GM12878 (cell line): ENCODE results near the gene C5orf46. TPM values are rescaled to one million over a fixed set of nuclear protein-coding genes. Genes with fewer than 3 reads are reported as not detected.

Experiments
- ATAC-seq: fragments of 200-7000 bp; cut with Tn5 transposase; 3 replicates; pipeline ENCODE4 v1.9.1; 2020; ENCODE audit warnings: mild to moderate bottlenecking, moderate library complexity
- BruUV-seq: library from RNA; stranded (reverse); fragments of 400-500 nt; replicated peaks from 2 replicates; lab custom pipeline; 2021; lab: Mats Ljungman, UMichigan
- CTCF ChIA-PET: fragments of 300-600 bp; sonication (Branson Sonifier 250); formaldehyde crosslinking; extraction: SDS; loops from one replicate; lab custom pipeline; 2021; ENCODE audit warnings: inconsistent platforms; lab: Yijun Ruan, JAX
- POLR2A ChIA-PET: fragments of 350-600 bp; formaldehyde crosslinking; extraction: SDS; loops from one replicate; lab custom pipeline; 2021; ENCODE audit warnings: inconsistent platforms; lab: Charles Lee
- RAD21 ChIA-PET: fragments of 300-600 bp; sonication (Branson Sonifier 250); formaldehyde crosslinking; loops from one replicate; lab custom pipeline; 2023; ENCODE audit warnings: antibody characterized with exemption; ENCODE audit not compliant: unreplicated experiment; lab: Charles Lee
- SMC1A ChIA-PET: fragments of 300-600 bp; sonication (Branson Sonifier 250); formaldehyde crosslinking; loops from one replicate; lab custom pipeline; 2023; ENCODE audit not compliant: unreplicated experiment, uncharacterized antibody; lab: Charles Lee
- DNase-seq: peaks from one replicate; pipeline ENCODE4 v3.0.0-alpha.2; 2011; ENCODE audit warnings: low read depth, low spot score
- FAIRE-seq: peaks from 3 replicates; lab custom pipeline; 2011; peaks lifted over from hg19 to GRCh38; lab: Jason Lieb, UNC
- H2AFZ ChIP-seq: 2 replicates; pipeline ENCODE4 v1.6.0; 2011; ENCODE audit warnings: low read depth, low read length, control low read depth; ENCODE audit not compliant: control insufficient read depth
- H3K27ac ChIP-seq: 2 replicates; pipeline ENCODE4 v1.5.1; 2011; ENCODE audit warnings: control low read depth; ENCODE audit not compliant: control insufficient read depth, insufficient read depth
- H3K27me3 ChIP-seq, 2 experiments: replicated peaks in 1 of 2; 2 replicates each; pipeline versions ENCODE4 v1.6.0 to v1.6.1; 2011; ENCODE audit warnings: low read length in 1 of 2; ENCODE audit not compliant: control insufficient read depth in 2 of 2, insufficient read depth in 2 of 2
- H3K36me3 ChIP-seq, 2 experiments: 2 replicates each; pipeline ENCODE4 v1.5.1; 2011; ENCODE audit warnings: low read length in 1 of 2; ENCODE audit not compliant: control insufficient read depth in 2 of 2, insufficient read depth in 2 of 2
- H3K4me1 ChIP-seq: 2 replicates; pipeline ENCODE4 v1.6.1; 2011; ENCODE audit warnings: mild to moderate bottlenecking, low read length, moderate library complexity, mixed read lengths; ENCODE audit not compliant: control insufficient read depth, insufficient read depth
- H3K4me2 ChIP-seq: 2 replicates; pipeline ENCODE4 v1.6.0; 2011; ENCODE audit warnings: control low read depth; ENCODE audit not compliant: control insufficient read depth, insufficient read depth
- H3K4me3 ChIP-seq: fragments of 200-600 bp; sonication (generic); 2 replicates; pipeline ENCODE4 v1.5.1; 2016
- H3K79me2 ChIP-seq: 2 replicates; pipeline ENCODE4 v1.6.0; 2011; ENCODE audit warnings: low read length; ENCODE audit not compliant: control insufficient read depth, insufficient read depth
- H3K9ac ChIP-seq: 2 replicates; pipeline ENCODE4 v1.8.0; 2011; ENCODE audit warnings: low read length, control low read depth, mixed read lengths; ENCODE audit not compliant: control insufficient read depth, insufficient read depth
- H3K9me3 ChIP-seq: replicated peaks from 3 replicates; pipeline ENCODE4 v1.5.1; 2011; ENCODE audit warnings: mild to moderate bottlenecking, low read length; ENCODE audit not compliant: control insufficient read depth, insufficient read depth
- H4K20me1 ChIP-seq: 2 replicates; pipeline ENCODE4 v1.6.0; 2011; ENCODE audit not compliant: control insufficient read depth, insufficient read depth
- CHD2 ChIP-seq: IDR thresholded peaks from 2 replicates; pipeline ENCODE4 v1.6.1; 2011; ENCODE audit warnings: low read depth, low read length, improper control_type of control experiment, borderline replicate concordance
- GABPA ChIP-seq: IDR thresholded peaks from 2 replicates; pipeline ENCODE4 v1.6.1; 2014; ENCODE audit warnings: antibody characterized with exemption, low read depth, mild to moderate bottlenecking, inconsistent platforms
- HDGF ChIP-seq: fragments of 450-650 bp; IDR thresholded peaks from 2 replicates; pipeline ENCODE4 v1.6.1; 2016; ENCODE audit warnings: antibody characterized with exemption
- NBN ChIP-seq: fragments of 450-650 bp; IDR thresholded peaks from 2 replicates; pipeline ENCODE4 v1.6.1; 2016
- NFIC ChIP-seq: IDR thresholded peaks from 2 replicates; pipeline ENCODE4 v1.6.1; 2012; ENCODE audit warnings: low read depth, mild to moderate bottlenecking, inconsistent platforms, low read length, moderate library complexity
- RUNX3 ChIP-seq: IDR thresholded peaks from 2 replicates; pipeline ENCODE4 v1.6.1; 2012; ENCODE audit warnings: low read length, inconsistent platforms
- SIX5 ChIP-seq: IDR thresholded peaks from 2 replicates; pipeline ENCODE4 v1.6.1; 2011; ENCODE audit warnings: mild to moderate bottlenecking, low read depth, low read length, moderate library complexity; ENCODE audit not compliant: severe bottlenecking
- SREBF1 ChIP-seq: IDR thresholded peaks from 2 replicates; pipeline ENCODE4 v1.6.1; 2012; ENCODE audit warnings: mild to moderate bottlenecking, low read length
- STAT1 ChIP-seq: fragments of 450-650 bp; conservative IDR thresholded peaks from 2 replicates; pipeline ENCODE4 v1.6.1; 2014; ENCODE audit warnings: antibody characterized with exemption, mild to moderate bottlenecking
- YY1 ChIP-seq: IDR thresholded peaks from 2 replicates; pipeline ENCODE4 v1.6.1; 2011; ENCODE audit warnings: low read depth, mild to moderate bottlenecking, low read length
- ZBED1 ChIP-seq: IDR thresholded peaks from 2 replicates; pipeline ENCODE4 v1.6.1; 2016; ENCODE audit warnings: borderline replicate concordance
- WGBS: methylation state at CpG from one replicate; pipeline ENCODE4 v1.1.6; 2016; ENCODE audit warnings: low lambda C conversion rate; ENCODE audit not compliant: insufficient replicate concordance, insufficient coverage; ENCODE audit errors: missing lambda C conversion rate; 5-methylcytosine and 5-hydroxymethylcytosine counted together
- in situ Hi-C: fragments of 300-500 bp; cut with MboI; formaldehyde crosslinking; loops from 9 replicates; pipeline ENCODE4 v1.14.3; 2018; ENCODE audit warnings: mixed read lengths
- intact Hi-C: fragments of 100-400 bp; cut with micrococcal nuclease; formaldehyde crosslinking; loops from one replicate; pipeline ENCODE4 v1.14.2; 2022; ENCODE audit not compliant: unreplicated experiment
- polyA plus RNA-seq, 11 experiments: library from polyadenylated mRNA; depleted of rRNA in 4 of 11; unstranded in 6 of 11; stranded (reverse) in 5 of 11; fragments of >200 nt; fragmentation: Nextera tagmentation in 4 of 11; fragmentation: Illumina TruSeq in 1 of 11; extraction: Ambion mirVana in 4 of 11; extraction: Trizol in 1 of 11; gene quantifications; 1 replicate in 1 of 11; 2 replicates in 10 of 11; pipeline versions ENCODE4 v1.2.1 to v1.2.3, GENCODE V29; 2011 to 2016; ENCODE audit warnings: inconsistent platforms in 2 of 11, missing spikeins in 2 of 11, low read depth in 1 of 11
- total RNA-seq, 4 experiments: library from RNA; depleted of rRNA in 3 of 4; stranded (reverse); fragments of >200 nt in 3 of 4; fragmentation: Illumina TruSeq in 1 of 4; extraction: Trizol in 1 of 4; gene quantifications; 2 replicates each; pipeline versions ENCODE4 v1.2.1 to v1.2.3, GENCODE V29; 2013 to 2021
- TF ChIP-seq, protein P1 (sequence below): fragments of 150-350 bp; IDR thresholded peaks from 2 replicates; pipeline ENCODE4 v1.6.1; 2016; ENCODE audit warnings: low read depth, low read length
- TF ChIP-seq, protein P2 (sequence below): fragments of 150-350 bp; IDR thresholded peaks from 2 replicates; pipeline ENCODE4 v1.6.1; 2014; ENCODE audit warnings: mild to moderate bottlenecking, low read depth, low read length
- TF ChIP-seq, protein P3 (sequence below): IDR thresholded peaks from 2 replicates; pipeline ENCODE4 v1.6.1; 2012; ENCODE audit warnings: improper control_type of control experiment, low read depth, low read length; ENCODE audit not compliant: insufficient replicate concordance

Gene C5orf46
- total and polyA plus RNA-seq, 10 of the 15 experiments (the other 5 are each of a cell fraction or from before 2014, with no cell fraction given) = not detected

DNA sequence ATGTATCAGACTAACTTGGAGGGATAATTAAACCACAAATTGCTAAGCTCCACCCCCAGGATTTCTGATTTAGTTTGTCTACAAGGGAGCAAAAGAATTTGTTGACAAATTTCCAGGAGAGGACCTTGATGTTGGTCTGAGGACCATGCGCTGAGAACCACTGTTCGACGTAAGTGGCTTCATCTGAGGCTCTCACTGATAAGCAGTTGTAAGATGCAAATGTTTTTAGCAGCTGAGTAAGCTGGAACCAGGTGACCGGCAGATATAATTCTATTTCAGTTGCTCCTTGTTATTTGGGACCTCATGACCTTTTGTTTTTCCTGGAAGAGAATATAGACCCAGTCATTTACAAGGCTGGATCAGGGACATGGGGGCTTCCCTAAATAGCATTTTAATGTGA is 60.7 kb downstream of the C5orf46 start (continued):
- TF ChIP-seq, protein P1, sequence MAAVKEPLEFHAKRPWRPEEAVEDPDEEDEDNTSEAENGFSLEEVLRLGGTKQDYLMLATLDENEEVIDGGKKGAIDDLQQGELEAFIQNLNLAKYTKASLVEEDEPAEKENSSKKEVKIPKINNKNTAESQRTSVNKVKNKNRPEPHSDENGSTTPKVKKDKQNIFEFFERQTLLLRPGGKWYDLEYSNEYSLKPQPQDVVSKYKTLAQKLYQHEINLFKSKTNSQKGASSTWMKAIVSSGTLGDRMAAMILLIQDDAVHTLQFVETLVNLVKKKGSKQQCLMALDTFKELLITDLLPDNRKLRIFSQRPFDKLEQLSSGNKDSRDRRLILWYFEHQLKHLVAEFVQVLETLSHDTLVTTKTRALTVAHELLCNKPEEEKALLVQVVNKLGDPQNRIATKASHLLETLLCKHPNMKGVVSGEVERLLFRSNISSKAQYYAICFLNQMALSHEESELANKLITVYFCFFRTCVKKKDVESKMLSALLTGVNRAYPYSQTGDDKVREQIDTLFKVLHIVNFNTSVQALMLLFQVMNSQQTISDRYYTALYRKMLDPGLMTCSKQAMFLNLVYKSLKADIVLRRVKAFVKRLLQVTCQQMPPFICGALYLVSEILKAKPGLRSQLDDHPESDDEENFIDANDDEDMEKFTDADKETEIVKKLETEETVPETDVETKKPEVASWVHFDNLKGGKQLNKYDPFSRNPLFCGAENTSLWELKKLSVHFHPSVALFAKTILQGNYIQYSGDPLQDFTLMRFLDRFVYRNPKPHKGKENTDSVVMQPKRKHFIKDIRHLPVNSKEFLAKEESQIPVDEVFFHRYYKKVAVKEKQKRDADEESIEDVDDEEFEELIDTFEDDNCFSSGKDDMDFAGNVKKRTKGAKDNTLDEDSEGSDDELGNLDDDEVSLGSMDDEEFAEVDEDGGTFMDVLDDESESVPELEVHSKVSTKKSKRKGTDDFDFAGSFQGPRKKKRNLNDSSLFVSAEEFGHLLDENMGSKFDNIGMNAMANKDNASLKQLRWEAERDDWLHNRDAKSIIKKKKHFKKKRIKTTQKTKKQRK = no peak
- TF ChIP-seq CHD2 = no peak

DNA sequence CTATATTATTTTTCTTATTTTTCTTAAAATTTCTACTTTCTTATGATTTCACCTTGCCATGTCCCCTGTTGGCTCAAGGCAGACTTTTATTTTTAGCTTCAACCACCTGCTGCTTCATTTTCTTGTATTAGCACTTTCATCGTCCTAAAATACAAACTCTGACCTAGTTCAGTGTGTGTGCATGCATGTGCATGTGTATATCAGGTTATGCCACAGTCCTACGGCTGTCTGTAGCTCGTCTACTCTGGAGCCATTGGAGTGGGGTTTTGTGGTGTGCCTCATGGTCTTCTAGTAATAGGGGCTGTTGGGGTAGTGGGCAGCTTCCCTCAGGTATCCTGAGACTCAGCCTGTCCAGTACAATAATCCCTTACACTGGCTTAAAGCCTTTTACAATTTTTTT is 61.5 kb downstream of the C5orf46 start:
- Histone ChIP-seq H3K27me3 (no peaks in the 10 kb centered on the region), H3K27ac (no peak overlapping the region), H4K20me1 (no peaks in the 10 kb centered on the region), H3K4me3 (no peak overlapping the region), H3K4me1 (no peaks in the 10 kb centered on the region), H3K9me3 (no peaks in the 10 kb centered on the region), H2AFZ (no peak overlapping the region), H3K9ac (no peak overlapping the region), H3K36me3 (no peaks in the 10 kb centered on the region), H3K79me2 (no peaks in the 10 kb centered on the region), H3K4me2 (no peak overlapping the region)
- intact Hi-C loops = no loop called here
- ChIA-PET RAD21 (no interaction called here), SMC1A (interaction anchor here (1.2 to 1.3 kb wide), 2 partner anchors 12 to 22 kb away, joined by 3 to 7 read pairs; no protein-coding TSS in a partner anchor), CTCF (interaction anchor here (1.2 to 2.5 kb wide), 3 partner anchors 10 to 15 kb away, joined by 4 to 9 read pairs (median 7); no protein-coding TSS in a partner anchor), POLR2A (interaction anchor here (0.6 kb wide), 1 partner anchor 57 kb away, joined by 3 read pairs; no protein-coding TSS in a partner anchor)
- in situ Hi-C loops = no loop called here
- DNase-seq (no peak), FAIRE-seq (no peak), ATAC-seq (no peak)
- no TSS peak for BruUV-seq
- WGBS = 0% methylated on average over 3 of the region's 3 CpGs
- no peak for TF ChIP-seq SIX5
- TF ChIP-seq YY1 = no peak
- TF ChIP-seq NBN = no peak
- TF ChIP-seq, protein P2, sequence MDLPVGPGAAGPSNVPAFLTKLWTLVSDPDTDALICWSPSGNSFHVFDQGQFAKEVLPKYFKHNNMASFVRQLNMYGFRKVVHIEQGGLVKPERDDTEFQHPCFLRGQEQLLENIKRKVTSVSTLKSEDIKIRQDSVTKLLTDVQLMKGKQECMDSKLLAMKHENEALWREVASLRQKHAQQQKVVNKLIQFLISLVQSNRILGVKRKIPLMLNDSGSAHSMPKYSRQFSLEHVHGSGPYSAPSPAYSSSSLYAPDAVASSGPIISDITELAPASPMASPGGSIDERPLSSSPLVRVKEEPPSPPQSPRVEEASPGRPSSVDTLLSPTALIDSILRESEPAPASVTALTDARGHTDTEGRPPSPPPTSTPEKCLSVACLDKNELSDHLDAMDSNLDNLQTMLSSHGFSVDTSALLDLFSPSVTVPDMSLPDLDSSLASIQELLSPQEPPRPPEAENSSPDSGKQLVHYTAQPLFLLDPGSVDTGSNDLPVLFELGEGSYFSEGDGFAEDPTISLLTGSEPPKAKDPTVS = no peak
- TF ChIP-seq RUNX3 = no peak
- no peak for TF ChIP-seq HDGF
- no peak for TF ChIP-seq STAT1
- no peak for TF ChIP-seq SREBF1
- TF ChIP-seq ZBED1 = no peak
- no peak for TF ChIP-seq GABPA
- TF ChIP-seq, protein P3, sequence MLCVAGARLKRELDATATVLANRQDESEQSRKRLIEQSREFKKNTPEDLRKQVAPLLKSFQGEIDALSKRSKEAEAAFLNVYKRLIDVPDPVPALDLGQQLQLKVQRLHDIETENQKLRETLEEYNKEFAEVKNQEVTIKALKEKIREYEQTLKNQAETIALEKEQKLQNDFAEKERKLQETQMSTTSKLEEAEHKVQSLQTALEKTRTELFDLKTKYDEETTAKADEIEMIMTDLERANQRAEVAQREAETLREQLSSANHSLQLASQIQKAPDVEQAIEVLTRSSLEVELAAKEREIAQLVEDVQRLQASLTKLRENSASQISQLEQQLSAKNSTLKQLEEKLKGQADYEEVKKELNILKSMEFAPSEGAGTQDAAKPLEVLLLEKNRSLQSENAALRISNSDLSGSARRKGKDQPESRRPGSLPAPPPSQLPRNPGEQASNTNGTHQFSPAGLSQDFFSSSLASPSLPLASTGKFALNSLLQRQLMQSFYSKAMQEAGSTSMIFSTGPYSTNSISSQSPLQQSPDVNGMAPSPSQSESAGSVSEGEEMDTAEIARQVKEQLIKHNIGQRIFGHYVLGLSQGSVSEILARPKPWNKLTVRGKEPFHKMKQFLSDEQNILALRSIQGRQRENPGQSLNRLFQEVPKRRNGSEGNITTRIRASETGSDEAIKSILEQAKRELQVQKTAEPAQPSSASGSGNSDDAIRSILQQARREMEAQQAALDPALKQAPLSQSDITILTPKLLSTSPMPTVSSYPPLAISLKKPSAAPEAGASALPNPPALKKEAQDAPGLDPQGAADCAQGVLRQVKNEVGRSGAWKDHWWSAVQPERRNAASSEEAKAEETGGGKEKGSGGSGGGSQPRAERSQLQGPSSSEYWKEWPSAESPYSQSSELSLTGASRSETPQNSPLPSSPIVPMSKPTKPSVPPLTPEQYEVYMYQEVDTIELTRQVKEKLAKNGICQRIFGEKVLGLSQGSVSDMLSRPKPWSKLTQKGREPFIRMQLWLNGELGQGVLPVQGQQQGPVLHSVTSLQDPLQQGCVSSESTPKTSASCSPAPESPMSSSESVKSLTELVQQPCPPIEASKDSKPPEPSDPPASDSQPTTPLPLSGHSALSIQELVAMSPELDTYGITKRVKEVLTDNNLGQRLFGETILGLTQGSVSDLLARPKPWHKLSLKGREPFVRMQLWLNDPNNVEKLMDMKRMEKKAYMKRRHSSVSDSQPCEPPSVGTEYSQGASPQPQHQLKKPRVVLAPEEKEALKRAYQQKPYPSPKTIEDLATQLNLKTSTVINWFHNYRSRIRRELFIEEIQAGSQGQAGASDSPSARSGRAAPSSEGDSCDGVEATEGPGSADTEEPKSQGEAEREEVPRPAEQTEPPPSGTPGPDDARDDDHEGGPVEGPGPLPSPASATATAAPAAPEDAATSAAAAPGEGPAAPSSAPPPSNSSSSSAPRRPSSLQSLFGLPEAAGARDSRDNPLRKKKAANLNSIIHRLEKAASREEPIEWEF = no peak
- no peak for TF ChIP-seq NFIC
